Activated naive CD8-positive, alpha-beta T cell treated with anti-CD3 and anti-CD28 coated beads, Interleukin-2, amount 50 U/mL, for 24 hours (primary cell): ENCODE data around the gene MSI2.
A peak's percentile ranks its signal among the peaks of the same experiment; 100 is the strongest.

ENCODE experiments used
- ATAC-seq: fragments of 150-1000 bp; cut with Tn5 transposase; one replicate; pipeline ENCODE4 v1.10.0; 2021
- DNase-seq: peaks from one replicate; pipeline ENCODE4 v3.0.0; 2021
- H3K27ac Mint-ChIP-seq: one replicate; pipeline ENCODE4 v1.8.0; 2021; ENCODE audit warnings: mild to moderate bottlenecking, mixed read lengths
- H3K27me3 Mint-ChIP-seq: one replicate; pipeline ENCODE4 v1.8.0; 2021; ENCODE audit warnings: mixed read lengths
- H3K36me3 Mint-ChIP-seq: one replicate; pipeline ENCODE4 v1.8.0; 2021; ENCODE audit warnings: low read depth, mixed read lengths
- H3K4me1 Mint-ChIP-seq: one replicate; pipeline ENCODE4 v1.8.0; 2021; ENCODE audit warnings: mixed read lengths
- H3K4me3 Mint-ChIP-seq: one replicate; pipeline ENCODE4 v1.8.0; 2021; ENCODE audit warnings: mild to moderate bottlenecking, moderate library complexity, mixed read lengths
- H3K9me3 Mint-ChIP-seq: one replicate; pipeline ENCODE4 v1.8.0; 2021; ENCODE audit warnings: mixed read lengths

MSI2 gene

DNA sequence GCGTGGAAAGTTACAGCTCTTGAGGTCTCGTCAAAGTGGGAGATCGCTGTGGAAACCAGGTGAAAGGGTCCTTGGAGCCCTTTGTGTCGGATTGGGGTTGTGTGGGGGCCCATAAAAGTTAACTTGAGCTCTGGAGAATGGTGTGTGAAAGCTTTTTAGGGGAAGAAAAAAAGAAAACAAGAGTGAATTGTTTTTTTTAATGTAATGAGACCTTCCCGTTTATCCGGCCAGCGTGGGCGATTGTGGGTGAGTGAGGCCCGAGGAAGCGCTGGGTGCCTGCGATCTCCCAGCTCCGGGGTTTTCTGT is 150.6 kb downstream of the MSI2 start:
- DNase-seq (peak; percentile 11), ATAC-seq (no peak)
- peak overlapping the region; percentile 82 for H3K27ac Mint-ChIP-seq
- peak overlapping the region; percentile 54 for H3K4me3 Mint-ChIP-seq
- no peaks in the 10 kb centered on the region for H3K27me3 Mint-ChIP-seq
- peaks cover 9% of the 10 kb centered on the region for H3K36me3 Mint-ChIP-seq
- H3K9me3 Mint-ChIP-seq = no peaks in the 10 kb centered on the region
- H3K4me1 Mint-ChIP-seq = peaks cover 39% of the 10 kb centered on the region

DNA sequence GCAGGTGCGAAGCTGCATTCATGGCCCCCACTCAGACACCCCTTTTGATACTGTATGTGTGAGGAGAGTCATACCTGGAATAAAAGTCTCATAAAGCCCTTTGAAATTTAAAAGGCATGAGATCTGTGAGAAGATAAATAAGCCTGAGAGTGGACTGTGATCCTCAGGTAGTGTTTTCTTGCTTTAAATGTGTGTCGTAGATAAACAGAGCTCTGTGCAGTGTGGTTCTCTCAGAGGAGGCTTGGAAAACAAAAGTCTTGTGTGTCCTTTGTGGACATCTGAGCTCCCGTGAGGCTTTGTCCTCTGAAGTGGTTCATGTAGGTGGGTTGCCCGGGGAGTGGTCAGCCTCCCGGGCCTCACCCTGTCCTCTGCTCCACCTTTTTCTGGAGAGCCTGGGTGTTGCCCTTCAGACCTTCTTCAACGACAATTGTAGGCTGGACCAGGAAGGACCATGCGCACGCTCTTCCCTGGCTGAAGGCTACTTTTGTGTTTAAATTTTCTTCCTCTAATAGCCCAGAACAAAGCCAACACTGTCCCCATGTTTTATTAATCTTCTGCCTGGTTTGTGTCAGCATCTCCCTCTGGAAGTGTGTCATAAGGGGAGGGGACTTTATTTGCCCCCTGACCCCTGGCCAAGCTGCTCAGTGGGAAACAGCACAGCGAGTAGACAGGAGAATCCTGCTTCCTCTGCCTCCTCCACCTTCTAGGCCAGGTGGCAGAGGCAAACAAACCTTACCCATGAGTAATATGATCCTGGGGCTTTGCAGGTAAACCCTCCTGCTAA is 151.2 kb downstream of the MSI2 start:
- peak overlapping the region; percentile 54 for H3K4me3 Mint-ChIP-seq
- H3K9me3 Mint-ChIP-seq = no peaks in the 10 kb centered on the region
- ATAC-seq (peak; percentile 26), DNase-seq (no peak)
- peak overlapping the region; percentile 82 for H3K27ac Mint-ChIP-seq
- no peaks in the 10 kb centered on the region for H3K27me3 Mint-ChIP-seq
- peaks cover 39% of the 10 kb centered on the region for H3K4me1 Mint-ChIP-seq
- peaks cover 9% of the 10 kb centered on the region for H3K36me3 Mint-ChIP-seq

DNA sequence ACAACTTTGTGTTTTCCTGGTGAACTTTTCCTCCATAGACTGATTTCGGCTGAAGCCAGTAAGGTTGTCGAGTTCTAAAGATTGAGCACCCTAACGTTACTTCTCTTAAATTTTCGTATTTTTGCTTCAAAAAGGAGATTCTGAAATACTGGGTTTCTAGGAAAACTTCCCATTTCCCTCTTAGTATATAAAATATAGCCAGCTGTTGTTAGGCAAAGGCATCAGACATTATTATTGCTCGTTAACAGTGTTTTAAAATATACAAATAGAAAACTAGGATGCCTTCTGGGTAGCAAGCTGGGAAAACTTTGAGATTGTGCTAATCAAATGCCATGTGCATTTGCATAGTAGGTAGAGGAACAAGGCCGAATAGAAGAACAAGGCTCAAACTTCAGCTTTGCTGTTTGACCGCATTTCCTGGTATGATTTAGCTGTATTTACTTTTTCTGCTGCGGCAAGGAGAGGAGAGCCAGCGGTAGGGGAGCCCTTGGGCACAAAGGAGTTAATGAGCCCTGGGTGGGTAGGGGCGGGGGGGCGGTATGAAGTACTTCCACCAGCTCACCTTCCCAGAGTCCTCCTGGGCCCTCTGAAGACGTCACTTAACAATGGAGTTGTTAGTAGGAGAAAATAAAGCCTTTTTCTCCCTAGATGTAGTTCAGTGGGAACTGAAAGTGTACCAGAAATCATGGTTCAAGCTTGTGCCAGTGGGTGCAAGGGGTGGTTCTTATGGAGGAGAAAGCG is 151.9 kb downstream of the MSI2 start:
- H3K4me1 Mint-ChIP-seq = peaks cover 40% of the 10 kb centered on the region
- peak overlapping the region; percentile 34 for H3K4me3 Mint-ChIP-seq
- H3K27ac Mint-ChIP-seq = peak overlapping the region; percentile 82
- ATAC-seq (peak; percentile 68), DNase-seq (peak; percentile 34)
- H3K27me3 Mint-ChIP-seq = no peaks in the 10 kb centered on the region
- no peaks in the 10 kb centered on the region for H3K9me3 Mint-ChIP-seq
- H3K36me3 Mint-ChIP-seq = peaks cover 9% of the 10 kb centered on the region

DNA sequence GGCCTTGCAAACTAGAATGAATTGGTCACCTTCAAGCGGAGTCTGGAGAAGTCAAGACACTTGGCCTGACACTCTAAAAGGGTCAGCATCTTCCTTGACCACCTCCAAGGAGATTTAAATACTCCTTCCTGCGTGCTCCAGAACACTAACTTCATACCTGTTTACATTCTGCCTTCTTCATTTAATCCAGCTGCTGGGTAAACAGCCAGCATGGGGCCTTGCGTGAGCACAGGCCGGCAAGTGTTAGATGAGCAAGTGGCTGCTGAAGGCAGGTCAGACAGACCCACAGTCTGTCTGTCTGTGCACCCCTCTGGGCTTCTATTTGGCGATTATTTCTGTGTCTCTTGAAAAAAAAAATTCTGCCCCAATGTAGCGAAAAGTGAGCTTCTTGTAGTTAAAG is 153.8 kb downstream of the MSI2 start:
- Mint-ChIP-seq H3K4me1 (peaks cover 40% of the 10 kb centered on the region), H3K36me3 (peaks cover 5% of the 10 kb centered on the region), H3K27me3 (no peaks in the 10 kb centered on the region), H3K9me3 (no peaks in the 10 kb centered on the region), H3K4me3 (no peak overlapping the region), H3K27ac (no peak overlapping the region)
- DNase-seq (no peak), ATAC-seq (no peak)

DNA sequence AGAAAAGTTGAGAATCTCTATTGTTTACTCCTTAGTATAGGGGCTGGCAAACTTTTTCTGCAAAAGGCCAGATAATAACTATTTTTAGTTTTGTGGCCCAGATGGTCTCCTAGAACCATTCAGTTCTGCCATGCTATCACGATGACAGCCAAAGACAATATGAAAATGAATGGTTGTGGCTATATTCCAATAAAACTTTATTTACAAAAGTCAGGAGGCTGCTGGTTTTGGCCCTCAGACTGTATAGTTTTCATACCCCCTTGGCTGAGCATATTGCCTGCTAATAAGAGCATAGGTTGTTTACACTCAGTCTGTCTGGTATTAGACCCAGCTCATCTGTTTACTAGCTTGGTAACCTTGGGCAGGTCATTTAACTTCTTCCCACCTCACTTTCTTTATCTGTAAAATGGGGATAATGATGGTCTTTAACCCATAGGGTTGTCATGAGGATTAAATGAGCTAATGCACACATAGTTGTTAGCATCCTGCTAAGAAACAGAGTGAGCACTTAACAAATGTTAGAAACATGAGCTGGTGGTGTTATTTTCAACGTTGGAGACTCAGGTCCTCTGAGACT is 156.3 kb downstream of the MSI2 start:
- ATAC-seq (no peak), DNase-seq (no peak)
- no peaks in the 10 kb centered on the region for H3K9me3 Mint-ChIP-seq
- no peak overlapping the region for H3K4me3 Mint-ChIP-seq
- peaks cover 28% of the 10 kb centered on the region for H3K4me1 Mint-ChIP-seq
- H3K27me3 Mint-ChIP-seq = no peaks in the 10 kb centered on the region
- H3K27ac Mint-ChIP-seq = no peak overlapping the region
- H3K36me3 Mint-ChIP-seq = peaks cover 5% of the 10 kb centered on the region

DNA sequence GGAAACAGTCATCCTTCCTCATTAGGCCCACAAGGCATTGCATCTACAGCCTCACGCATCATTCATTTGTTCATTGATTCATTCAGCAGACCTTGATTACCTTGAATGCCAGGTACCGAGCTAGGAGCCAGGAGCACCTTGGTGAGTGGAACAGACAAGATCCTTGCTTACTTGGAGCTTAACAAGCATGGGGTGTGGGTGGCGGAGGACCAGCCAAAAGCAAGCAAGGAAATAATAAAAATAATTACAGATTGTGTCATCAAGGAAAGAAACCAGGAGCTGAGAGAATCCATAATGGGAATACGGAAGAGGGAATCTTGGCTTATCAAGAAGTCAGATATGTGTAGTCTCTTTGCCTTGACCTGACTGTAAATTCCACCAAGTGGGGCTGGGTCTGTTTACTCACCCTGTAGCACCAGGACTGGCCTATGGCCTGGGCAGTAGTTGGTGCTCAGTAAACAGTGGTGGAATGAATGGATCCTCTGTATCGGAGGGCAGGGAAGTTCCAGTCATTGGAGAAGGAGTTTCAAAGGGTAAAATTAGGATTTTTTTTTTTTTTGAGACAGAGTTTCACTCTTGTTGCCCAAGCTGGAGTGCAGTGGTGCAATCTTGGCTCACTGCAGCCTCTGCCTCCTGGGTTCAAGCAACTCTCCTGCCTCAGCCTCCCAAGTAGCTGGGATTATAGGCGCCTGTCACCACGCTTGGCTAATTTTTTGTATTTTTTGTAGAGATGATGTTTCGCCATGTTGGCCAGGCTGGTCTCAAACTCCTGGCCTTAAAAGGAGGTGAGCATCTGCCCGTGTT is 157.7 kb downstream of the MSI2 start:
- Mint-ChIP-seq H3K27ac (no peak overlapping the region), H3K9me3 (no peaks in the 10 kb centered on the region), H3K4me3 (no peak overlapping the region), H3K36me3 (peaks cover 5% of the 10 kb centered on the region), H3K27me3 (no peaks in the 10 kb centered on the region), H3K4me1 (peaks cover 21% of the 10 kb centered on the region)
- ATAC-seq (no peak), DNase-seq (no peak)

DNA sequence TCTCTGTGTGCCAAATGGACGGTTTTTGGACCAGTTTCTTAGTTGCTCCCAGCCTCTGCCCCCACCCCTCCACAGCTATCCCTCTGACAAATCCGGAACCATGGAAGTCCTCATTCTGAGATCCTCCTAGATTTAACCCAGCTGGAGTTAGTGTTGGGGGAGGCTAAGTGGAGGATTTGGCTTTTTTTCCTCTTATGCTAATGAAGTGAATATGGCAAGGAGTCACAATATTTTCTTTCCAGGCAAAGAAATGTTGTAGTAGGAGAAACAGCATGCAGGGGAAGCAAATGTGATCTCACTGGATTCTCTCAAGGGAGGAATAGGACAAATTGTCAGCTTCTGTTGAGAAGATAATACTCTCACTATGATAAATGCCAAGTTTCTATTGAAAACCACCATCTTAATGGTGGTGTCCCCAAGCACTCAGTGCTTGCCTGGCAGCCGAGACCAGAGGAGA is 159.5 kb downstream of the MSI2 start:
- no peak overlapping the region for H3K27ac Mint-ChIP-seq
- ATAC-seq = no peak
- H3K27me3 Mint-ChIP-seq = no peaks in the 10 kb centered on the region
- no peak for DNase-seq
- H3K9me3 Mint-ChIP-seq = no peaks in the 10 kb centered on the region
- H3K36me3 Mint-ChIP-seq = peaks cover 12% of the 10 kb centered on the region
- peaks cover 16% of the 10 kb centered on the region for H3K4me1 Mint-ChIP-seq
- H3K4me3 Mint-ChIP-seq = no peak overlapping the region

DNA sequence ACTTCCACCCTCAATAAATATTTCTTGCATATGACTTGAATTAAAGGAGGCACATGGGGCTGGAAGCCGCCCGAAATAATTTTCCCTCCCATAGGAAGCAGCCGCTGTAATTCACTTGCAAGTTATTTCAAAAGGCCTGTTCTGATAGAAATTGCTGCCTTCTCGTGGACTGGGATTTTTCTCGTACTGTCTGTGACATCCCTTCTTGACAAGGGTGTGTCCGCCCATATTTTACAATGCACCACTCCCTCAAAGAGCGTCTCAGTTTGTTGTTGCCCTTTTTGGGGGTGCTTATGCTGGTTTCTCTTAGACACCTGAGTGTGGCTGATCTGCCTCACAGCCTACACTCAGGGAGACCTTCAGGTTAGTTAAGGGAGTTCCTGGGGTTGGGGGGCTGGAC is 160.0 kb downstream of the MSI2 start:
- Mint-ChIP-seq H3K4me3 (no peak overlapping the region), H3K36me3 (peaks cover 12% of the 10 kb centered on the region), H3K27me3 (no peaks in the 10 kb centered on the region), H3K4me1 (peaks cover 14% of the 10 kb centered on the region), H3K9me3 (no peaks in the 10 kb centered on the region), H3K27ac (no peak overlapping the region)
- DNase-seq = no peak
- no peak for ATAC-seq

DNA sequence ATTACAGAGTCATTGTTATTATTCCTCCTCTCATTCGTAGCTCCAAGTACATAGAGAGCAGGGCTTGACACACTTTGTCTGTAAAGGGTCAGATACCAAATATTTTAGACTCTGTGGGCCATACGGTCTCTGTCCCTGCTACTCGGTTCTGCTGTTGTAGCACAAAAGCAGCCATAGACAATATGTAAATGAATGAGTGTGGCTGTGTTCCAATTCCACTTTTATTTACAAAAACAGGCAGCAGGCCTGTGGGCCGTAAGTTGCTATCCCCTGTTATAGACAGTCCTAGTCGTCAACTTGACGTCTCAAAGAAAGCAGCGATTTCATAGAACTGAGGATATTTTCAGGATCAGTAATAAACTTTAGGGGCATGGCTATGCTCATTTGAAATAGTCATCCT is 161.6 kb downstream of the MSI2 start:
- no peaks in the 10 kb centered on the region for H3K9me3 Mint-ChIP-seq
- H3K27ac Mint-ChIP-seq = no peak overlapping the region

DNA sequence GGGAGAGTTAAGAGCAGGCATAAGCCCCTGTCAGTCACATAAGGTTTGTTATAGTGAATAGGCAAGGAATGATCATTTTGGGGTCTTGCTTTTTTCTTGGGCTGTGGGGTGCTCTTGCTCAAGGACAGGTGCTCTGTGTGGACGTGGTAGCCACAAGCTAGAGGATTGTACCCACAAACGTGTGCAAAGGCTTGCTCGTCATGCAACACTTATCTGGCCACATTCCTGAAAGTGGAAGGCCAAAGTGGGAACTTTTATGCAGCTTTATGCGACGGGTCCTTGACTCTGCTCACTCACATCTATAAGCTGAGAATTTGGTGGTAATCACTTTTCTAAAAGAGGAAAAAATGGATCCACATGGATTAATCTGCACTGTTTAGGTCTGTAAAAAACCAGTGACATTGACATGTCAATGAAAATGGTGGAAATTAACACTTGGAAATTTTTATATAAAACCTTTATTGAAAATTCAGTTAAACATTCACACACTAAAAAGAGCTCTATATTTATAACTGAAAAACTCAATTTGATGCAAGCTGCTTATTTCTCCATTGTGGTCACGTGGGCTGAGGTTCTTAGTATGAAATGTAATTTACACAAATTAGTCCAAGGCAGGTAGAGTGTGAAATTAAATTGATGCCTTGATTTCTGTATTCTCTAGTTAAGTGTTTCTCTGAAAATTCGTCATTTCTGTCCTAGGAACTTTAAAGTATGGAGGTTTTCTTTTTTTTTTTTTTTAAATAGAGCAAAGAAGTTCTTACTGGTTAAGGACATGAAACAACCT is 162.3 kb downstream of the MSI2 start:
- no peak overlapping the region for H3K27ac Mint-ChIP-seq
- H3K4me1 Mint-ChIP-seq = peaks cover 31% of the 10 kb centered on the region
- DNase-seq = no peak
- H3K4me3 Mint-ChIP-seq = no peak overlapping the region
- H3K36me3 Mint-ChIP-seq = peaks cover 17% of the 10 kb centered on the region
- no peak for ATAC-seq
- H3K27me3 Mint-ChIP-seq = no peaks in the 10 kb centered on the region
- no peaks in the 10 kb centered on the region for H3K9me3 Mint-ChIP-seq

More for the DNA sequence above, 161.6 kb downstream of the MSI2 start:
- no peaks in the 10 kb centered on the region for H3K27me3 Mint-ChIP-seq
- DNase-seq (no peak), ATAC-seq (no peak)
- H3K4me3 Mint-ChIP-seq = no peak overlapping the region
- H3K4me1 Mint-ChIP-seq = peaks cover 24% of the 10 kb centered on the region
- peaks cover 12% of the 10 kb centered on the region for H3K36me3 Mint-ChIP-seq

DNA sequence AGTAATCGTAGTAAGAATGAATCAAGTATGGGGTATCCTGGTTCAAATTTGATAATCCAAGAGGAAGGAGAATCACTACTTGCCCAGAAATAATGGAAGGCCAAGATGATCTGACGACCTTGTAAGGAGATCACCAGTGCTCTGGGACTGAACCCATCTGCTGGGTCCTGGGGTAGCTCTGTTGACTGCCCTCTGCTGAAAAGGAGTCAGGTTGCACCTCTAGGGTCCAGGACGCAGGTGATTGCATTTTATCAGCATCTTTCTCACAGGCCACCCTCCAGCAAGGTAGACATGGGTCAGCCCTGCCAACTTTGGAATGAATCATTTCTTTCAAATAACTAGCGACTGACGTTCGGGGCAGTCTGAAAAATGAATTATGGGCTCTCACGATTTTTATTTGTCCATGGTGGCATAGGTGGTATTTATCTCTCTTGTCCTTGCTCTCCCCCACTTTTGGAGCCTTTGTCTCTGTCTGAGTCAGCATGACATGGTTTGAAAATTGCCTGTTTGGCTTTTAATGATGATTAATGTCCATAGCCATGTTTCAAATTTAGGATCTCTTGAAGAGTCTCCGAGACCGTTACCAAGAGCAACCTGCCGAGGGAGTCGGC is 163.7 kb downstream of the MSI2 start:
- no peaks in the 10 kb centered on the region for H3K9me3 Mint-ChIP-seq
- no peak overlapping the region for H3K27ac Mint-ChIP-seq
- DNase-seq = no peak
- no peaks in the 10 kb centered on the region for H3K27me3 Mint-ChIP-seq
- ATAC-seq = no peak
- peaks cover 45% of the 10 kb centered on the region for H3K4me1 Mint-ChIP-seq
- H3K4me3 Mint-ChIP-seq = no peak overlapping the region
- peaks cover 14% of the 10 kb centered on the region for H3K36me3 Mint-ChIP-seq

DNA sequence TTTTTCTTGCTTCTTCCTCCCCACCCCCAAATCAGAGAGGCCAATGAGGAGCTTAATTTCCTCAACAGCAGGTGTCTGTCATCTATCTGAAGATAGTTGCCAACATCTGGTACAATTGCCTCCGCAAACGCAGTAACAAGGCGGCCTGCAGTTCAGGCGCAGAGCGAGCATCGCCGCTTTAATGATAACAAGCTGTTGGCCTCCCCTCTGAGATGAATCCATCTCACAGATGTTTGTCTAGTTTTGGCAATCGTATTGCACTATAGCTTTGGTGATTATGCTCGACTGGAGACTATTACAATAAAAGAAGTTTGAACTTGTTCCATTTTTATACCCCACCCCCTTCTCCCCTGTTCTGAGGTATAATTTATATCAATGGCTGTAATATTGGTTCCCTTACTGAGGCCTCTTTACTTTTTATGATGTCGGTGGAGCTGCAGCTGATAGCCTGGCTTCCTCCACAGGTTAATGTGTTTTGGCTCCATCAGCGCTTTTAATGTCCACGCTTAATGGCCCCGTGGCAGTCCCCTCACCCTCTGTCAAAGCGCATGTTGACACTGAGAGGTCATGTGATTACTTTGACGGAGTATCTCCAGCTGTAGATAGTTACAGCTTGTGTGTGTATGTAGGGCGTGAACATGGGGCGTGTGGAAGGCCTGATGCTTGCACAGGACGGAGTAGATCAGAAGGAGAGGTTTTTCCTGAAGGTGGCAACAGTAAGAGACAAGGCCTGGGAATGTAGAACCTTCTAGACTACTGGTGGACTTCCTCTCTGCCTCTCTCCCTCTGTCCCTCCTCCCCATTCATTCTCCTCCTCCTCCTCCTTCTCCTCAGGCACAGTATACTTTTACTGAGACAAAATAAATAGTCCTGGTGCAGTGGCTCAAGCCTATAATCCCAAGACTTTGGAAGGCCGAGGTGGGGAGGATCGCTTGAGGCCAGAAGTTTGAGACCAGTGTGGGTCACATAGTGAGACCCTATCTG is 164.7 kb downstream of the MSI2 start:
- DNase-seq = no peak
- Mint-ChIP-seq H3K4me3 (no peak overlapping the region), H3K9me3 (no peaks in the 10 kb centered on the region), H3K27ac (no peak overlapping the region), H3K36me3 (peaks cover 14% of the 10 kb centered on the region), H3K4me1 (peaks cover 55% of the 10 kb centered on the region), H3K27me3 (no peaks in the 10 kb centered on the region)
- no peak for ATAC-seq
